ENCODE results near the gene PHTF1.

GRCh38 chr1:113770031-113770430 lies 10.7 kb upstream of the PHTF1 start:
- TF ChIP-seq SIN3A (IDR thresholded peaks at IDR 0.05; ENCODE audit: borderline replicate concordance, insufficient read depth, low read length) (no peak), REST (IDR thresholded peaks at IDR 0.05; ENCODE audit: insufficient read depth in 1 of 2, low read depth in 2 of 2, low read length in 2 of 2) (no peak)
